ENCODE measurements around the gene MEOX2. TPM values are rescaled to one million over a fixed set of nuclear protein-coding genes. Genes with fewer than 3 reads are reported as not detected.

The MEOX2 gene
- total and polyA plus RNA-seq, 2 of the 8 experiments (the other 6 are each of a cell fraction or from before 2014, with no cell fraction given): 0.05 to 0.19 TPM

DNA sequence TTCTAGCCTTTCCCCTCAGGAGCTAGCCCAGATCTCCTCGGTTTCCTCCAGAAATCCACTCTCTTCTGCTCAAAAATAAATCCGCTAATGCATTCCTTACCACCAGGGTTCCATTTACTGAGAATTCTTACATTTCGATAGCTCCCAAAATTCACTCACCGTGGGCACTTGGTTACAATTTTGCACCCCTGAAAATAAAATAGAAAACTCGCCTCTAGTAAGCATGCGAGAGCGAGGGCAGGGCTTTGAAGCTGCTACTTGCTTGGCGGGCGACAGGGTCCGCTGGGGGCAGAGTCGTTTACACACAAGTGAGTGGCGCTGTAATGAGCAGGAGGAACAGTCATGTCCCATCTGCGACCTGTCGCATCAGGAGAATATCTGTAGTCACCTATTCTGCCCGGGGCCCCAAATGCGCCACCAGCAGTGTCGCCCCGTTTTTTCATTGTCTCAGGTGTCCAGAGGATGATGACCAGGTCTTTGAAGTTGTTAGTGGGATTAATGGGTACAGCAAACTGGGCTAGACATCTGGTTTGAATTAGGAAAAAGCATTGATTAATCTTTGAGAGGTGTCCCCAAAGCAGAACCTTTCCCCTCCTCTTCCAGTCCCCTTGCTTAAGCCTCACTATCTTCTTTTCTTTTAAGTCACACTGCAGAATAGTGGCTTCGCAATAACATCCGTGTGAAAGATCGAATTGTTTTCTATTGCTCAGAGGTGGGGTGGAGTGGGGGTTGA, 1.2 kb upstream of the MEOX2 start (continued):
- TF ChIP-seq, protein P1, sequence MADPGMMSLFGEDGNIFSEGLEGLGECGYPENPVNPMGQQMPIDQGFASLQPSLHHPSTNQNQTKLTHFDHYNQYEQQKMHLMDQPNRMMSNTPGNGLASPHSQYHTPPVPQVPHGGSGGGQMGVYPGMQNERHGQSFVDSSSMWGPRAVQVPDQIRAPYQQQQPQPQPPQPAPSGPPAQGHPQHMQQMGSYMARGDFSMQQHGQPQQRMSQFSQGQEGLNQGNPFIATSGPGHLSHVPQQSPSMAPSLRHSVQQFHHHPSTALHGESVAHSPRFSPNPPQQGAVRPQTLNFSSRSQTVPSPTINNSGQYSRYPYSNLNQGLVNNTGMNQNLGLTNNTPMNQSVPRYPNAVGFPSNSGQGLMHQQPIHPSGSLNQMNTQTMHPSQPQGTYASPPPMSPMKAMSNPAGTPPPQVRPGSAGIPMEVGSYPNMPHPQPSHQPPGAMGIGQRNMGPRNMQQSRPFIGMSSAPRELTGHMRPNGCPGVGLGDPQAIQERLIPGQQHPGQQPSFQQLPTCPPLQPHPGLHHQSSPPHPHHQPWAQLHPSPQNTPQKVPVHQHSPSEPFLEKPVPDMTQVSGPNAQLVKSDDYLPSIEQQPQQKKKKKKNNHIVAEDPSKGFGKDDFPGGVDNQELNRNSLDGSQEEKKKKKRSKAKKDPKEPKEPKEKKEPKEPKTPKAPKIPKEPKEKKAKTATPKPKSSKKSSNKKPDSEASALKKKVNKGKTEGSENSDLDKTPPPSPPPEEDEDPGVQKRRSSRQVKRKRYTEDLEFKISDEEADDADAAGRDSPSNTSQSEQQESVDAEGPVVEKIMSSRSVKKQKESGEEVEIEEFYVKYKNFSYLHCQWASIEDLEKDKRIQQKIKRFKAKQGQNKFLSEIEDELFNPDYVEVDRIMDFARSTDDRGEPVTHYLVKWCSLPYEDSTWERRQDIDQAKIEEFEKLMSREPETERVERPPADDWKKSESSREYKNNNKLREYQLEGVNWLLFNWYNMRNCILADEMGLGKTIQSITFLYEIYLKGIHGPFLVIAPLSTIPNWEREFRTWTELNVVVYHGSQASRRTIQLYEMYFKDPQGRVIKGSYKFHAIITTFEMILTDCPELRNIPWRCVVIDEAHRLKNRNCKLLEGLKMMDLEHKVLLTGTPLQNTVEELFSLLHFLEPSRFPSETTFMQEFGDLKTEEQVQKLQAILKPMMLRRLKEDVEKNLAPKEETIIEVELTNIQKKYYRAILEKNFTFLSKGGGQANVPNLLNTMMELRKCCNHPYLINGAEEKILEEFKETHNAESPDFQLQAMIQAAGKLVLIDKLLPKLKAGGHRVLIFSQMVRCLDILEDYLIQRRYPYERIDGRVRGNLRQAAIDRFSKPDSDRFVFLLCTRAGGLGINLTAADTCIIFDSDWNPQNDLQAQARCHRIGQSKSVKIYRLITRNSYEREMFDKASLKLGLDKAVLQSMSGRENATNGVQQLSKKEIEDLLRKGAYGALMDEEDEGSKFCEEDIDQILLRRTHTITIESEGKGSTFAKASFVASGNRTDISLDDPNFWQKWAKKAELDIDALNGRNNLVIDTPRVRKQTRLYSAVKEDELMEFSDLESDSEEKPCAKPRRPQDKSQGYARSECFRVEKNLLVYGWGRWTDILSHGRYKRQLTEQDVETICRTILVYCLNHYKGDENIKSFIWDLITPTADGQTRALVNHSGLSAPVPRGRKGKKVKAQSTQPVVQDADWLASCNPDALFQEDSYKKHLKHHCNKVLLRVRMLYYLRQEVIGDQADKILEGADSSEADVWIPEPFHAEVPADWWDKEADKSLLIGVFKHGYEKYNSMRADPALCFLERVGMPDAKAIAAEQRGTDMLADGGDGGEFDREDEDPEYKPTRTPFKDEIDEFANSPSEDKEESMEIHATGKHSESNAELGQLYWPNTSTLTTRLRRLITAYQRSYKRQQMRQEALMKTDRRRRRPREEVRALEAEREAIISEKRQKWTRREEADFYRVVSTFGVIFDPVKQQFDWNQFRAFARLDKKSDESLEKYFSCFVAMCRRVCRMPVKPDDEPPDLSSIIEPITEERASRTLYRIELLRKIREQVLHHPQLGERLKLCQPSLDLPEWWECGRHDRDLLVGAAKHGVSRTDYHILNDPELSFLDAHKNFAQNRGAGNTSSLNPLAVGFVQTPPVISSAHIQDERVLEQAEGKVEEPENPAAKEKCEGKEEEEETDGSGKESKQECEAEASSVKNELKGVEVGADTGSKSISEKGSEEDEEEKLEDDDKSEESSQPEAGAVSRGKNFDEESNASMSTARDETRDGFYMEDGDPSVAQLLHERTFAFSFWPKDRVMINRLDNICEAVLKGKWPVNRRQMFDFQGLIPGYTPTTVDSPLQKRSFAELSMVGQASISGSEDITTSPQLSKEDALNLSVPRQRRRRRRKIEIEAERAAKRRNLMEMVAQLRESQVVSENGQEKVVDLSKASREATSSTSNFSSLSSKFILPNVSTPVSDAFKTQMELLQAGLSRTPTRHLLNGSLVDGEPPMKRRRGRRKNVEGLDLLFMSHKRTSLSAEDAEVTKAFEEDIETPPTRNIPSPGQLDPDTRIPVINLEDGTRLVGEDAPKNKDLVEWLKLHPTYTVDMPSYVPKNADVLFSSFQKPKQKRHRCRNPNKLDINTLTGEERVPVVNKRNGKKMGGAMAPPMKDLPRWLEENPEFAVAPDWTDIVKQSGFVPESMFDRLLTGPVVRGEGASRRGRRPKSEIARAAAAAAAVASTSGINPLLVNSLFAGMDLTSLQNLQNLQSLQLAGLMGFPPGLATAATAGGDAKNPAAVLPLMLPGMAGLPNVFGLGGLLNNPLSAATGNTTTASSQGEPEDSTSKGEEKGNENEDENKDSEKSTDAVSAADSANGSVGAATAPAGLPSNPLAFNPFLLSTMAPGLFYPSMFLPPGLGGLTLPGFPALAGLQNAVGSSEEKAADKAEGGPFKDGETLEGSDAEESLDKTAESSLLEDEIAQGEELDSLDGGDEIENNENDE (IDR thresholded peaks at IDR 0.05; ENCODE audit: insufficient replicate concordance, low read length): no peak
- TF ChIP-seq RFX5 (IDR thresholded peaks at IDR 0.05; ENCODE audit: borderline replicate concordance, low read depth, low read length) (no peak), CEBPB (IDR thresholded peaks at IDR 0.05; ENCODE audit: low read depth, low read length) (no peak), SP2 (IDR thresholded peaks at IDR 0.05; ENCODE audit: low read length) (no peak), BCL11A (IDR thresholded peaks at IDR 0.05; ENCODE audit: low read depth in 2 of 2, low read length in 2 of 2) (no peak), NANOG (IDR thresholded peaks at IDR 0.05; ENCODE audit: insufficient read depth, low read depth, low read length, poor library complexity, severe bottlenecking) (no peak), PHF8 (conservative IDR thresholded peaks at IDR 0.05; ENCODE audit: low read depth, low read length) (no peak), EZH2 (IDR thresholded peaks at IDR 0.05; ENCODE audit: low read depth, low read length, severe bottlenecking) (peak; percentile 63), RXRA (IDR thresholded peaks at IDR 0.05; ENCODE audit: insufficient read depth, low read depth, low read length) (no peak), SUZ12 (IDR thresholded peaks at IDR 0.05; ENCODE audit: low read length) (peak; percentile 37; the same call in 1 of the 2 replicates)

Data from H1 (cell line).